Measurements from ENCODE around the gene EPB41L2. TPM values are rescaled to one million over a fixed set of nuclear protein-coding genes. Genes with fewer than 3 reads are reported as not detected.

Gene EPB41L2
- total and polyA plus RNA-seq, 2 experiments from 2014 or later, result 23.2 to 31.3 TPM

- Histone ChIP-seq H3K27ac (no peak overlapping the region), H2AFZ (no peak overlapping the region), H3K4me3 (no peak overlapping the region), H3K4me1 (ENCODE audit: insufficient read depth) (0 out of 2 replicates have a peak, but pooled peaks cover 5% of the 10 kb centered on the region), H3K4me2 (ENCODE audit: unreplicated experiment) (no peak overlapping the region), H3K36me3 (ENCODE audit: low read depth) (no peaks in the 10 kb centered on the region), H3K79me2 (ENCODE audit: insufficient read depth) (no peaks in the 10 kb centered on the region), H4K20me1 (ENCODE audit: insufficient read depth) (no peaks in the 10 kb centered on the region), H3F3A (ENCODE audit: insufficient read depth) (no peaks in the 10 kb centered on the region), H3K27me3 (replicated peaks; ENCODE audit: insufficient read depth) (no peaks in the 10 kb centered on the region; the same call in 1 of the 2 replicates), H3K9me3 (ENCODE audit: low read depth) (no peaks in the 10 kb centered on the region), H3K9me2 (ENCODE audit: insufficient read depth) (no peaks in the 10 kb centered on the region), H3K9ac (no peak overlapping the region)
- TF ChIP-seq EZH2phosphoT487 (IDR thresholded peaks at IDR 0.05; ENCODE audit: insufficient read depth, low read depth) (no peak), EZH2 (IDR thresholded peaks at IDR 0.05; ENCODE audit: insufficient read depth, poor library complexity, severe bottlenecking) (no peak)
- in situ Hi-C loops (cut with MboI), result no loop called here
- 91% methylated on average over 2 of the region's 2 CpGs for WGBS, 2 experiments (ENCODE audit: low coverage in 1 of 2, low lambda C conversion rate in 2 of 2, missing lambda C conversion rate in 2 of 2)
- no peak for DNase-seq
These were observed 21.9 kb upstream of the EPB41L2 start for GRCh38 chr6:131084982-131085381.

GRCh38 chr6:131083687-131084086 is 20.6 kb upstream of the EPB41L2 start:
- Histone ChIP-seq H3K4me1 (ENCODE audit: insufficient read depth) (0 out of 2 replicates have a peak, but pooled peaks cover 5% of the 10 kb centered on the region), H4K20me1 (ENCODE audit: insufficient read depth) (no peaks in the 10 kb centered on the region), H3F3A (ENCODE audit: insufficient read depth) (no peaks in the 10 kb centered on the region), H3K4me3 (no peak overlapping the region), H3K27me3 (replicated peaks; ENCODE audit: insufficient read depth) (no peaks in the 10 kb centered on the region), H2AFZ (no peak overlapping the region), H3K9ac (no peak overlapping the region), H3K4me2 (ENCODE audit: unreplicated experiment) (no peak overlapping the region), H3K27ac (no peak overlapping the region), H3K9me3 (ENCODE audit: low read depth) (no peaks in the 10 kb centered on the region), H3K9me2 (ENCODE audit: insufficient read depth) (no peaks in the 10 kb centered on the region), H3K36me3 (ENCODE audit: low read depth) (no peaks in the 10 kb centered on the region), H3K79me2 (ENCODE audit: insufficient read depth) (no peaks in the 10 kb centered on the region)
- no peak for DNase-seq
- in situ Hi-C loops (cut with MboI), result no loop called here
- WGBS, 2 experiments (ENCODE audit: low coverage in 1 of 2, low lambda C conversion rate in 2 of 2, missing lambda C conversion rate in 2 of 2), result 92 to 96% methylated on average over 3 of the region's 3 CpGs
- TF ChIP-seq EZH2phosphoT487 (IDR thresholded peaks at IDR 0.05; ENCODE audit: insufficient read depth, low read depth) (no peak), EZH2 (IDR thresholded peaks at IDR 0.05; ENCODE audit: insufficient read depth, poor library complexity, severe bottlenecking) (no peak)

GRCh38 chr6:131082335-131082734 is 19.3 kb upstream of the EPB41L2 start:
- Histone ChIP-seq H3K9me3 (ENCODE audit: low read depth) (no peaks in the 10 kb centered on the region), H3K36me3 (ENCODE audit: low read depth) (no peaks in the 10 kb centered on the region), H3K9ac (no peak overlapping the region), H3K79me2 (ENCODE audit: insufficient read depth) (no peaks in the 10 kb centered on the region), H3K4me2 (ENCODE audit: unreplicated experiment) (no peak overlapping the region), H2AFZ (no peak overlapping the region), H3F3A (ENCODE audit: insufficient read depth) (no peaks in the 10 kb centered on the region), H3K27me3 (replicated peaks; ENCODE audit: insufficient read depth) (no peaks in the 10 kb centered on the region), H4K20me1 (ENCODE audit: insufficient read depth) (no peaks in the 10 kb centered on the region), H3K27ac (no peak overlapping the region), H3K4me3 (no peak overlapping the region), H3K9me2 (ENCODE audit: insufficient read depth) (no peaks in the 10 kb centered on the region), H3K4me1 (ENCODE audit: insufficient read depth) (0 out of 2 replicates have a peak, but pooled peaks cover 5% of the 10 kb centered on the region)
- in situ Hi-C loops (cut with MboI), result no loop called here
- DNase-seq, result no peak
- 21 to 27% methylated on average over 1 of the region's 1 CpG for WGBS, 2 experiments (ENCODE audit: low coverage in 1 of 2, low lambda C conversion rate in 2 of 2, missing lambda C conversion rate in 2 of 2)
- TF ChIP-seq EZH2 (IDR thresholded peaks at IDR 0.05; ENCODE audit: insufficient read depth, poor library complexity, severe bottlenecking) (no peak), EZH2phosphoT487 (IDR thresholded peaks at IDR 0.05; ENCODE audit: insufficient read depth, low read depth) (no peak)

GRCh38 chr6:131080084-131080483 is 17.0 kb upstream of the EPB41L2 start:
- H3K27ac ChIP-seq, result no peak overlapping the region
- WGBS, 2 experiments (ENCODE audit: low coverage in 1 of 2, low lambda C conversion rate in 2 of 2, missing lambda C conversion rate in 2 of 2), result 91 to 93% methylated on average over 6 of the region's 6 CpGs
- no peaks in the 10 kb centered on the region for H3K9me2 ChIP-seq (ENCODE audit: insufficient read depth)
- no peaks in the 10 kb centered on the region for H3K36me3 ChIP-seq (ENCODE audit: low read depth)
- no peaks in the 10 kb centered on the region for H3K79me2 ChIP-seq (ENCODE audit: insufficient read depth)
- in situ Hi-C loops (cut with MboI), result no loop called here
- H3K27me3 ChIP-seq (replicated peaks; ENCODE audit: insufficient read depth), result no peaks in the 10 kb centered on the region
- no peaks in the 10 kb centered on the region for H3K9me3 ChIP-seq (ENCODE audit: low read depth)
- 0 out of 2 replicates have a peak, but pooled peaks cover 5% of the 10 kb centered on the region for H3K4me1 ChIP-seq (ENCODE audit: insufficient read depth)
- no peak for DNase-seq
- H2AFZ ChIP-seq, result no peak overlapping the region
- H3K4me2 ChIP-seq (ENCODE audit: unreplicated experiment), result no peak overlapping the region
- no peak overlapping the region for H3K9ac ChIP-seq
- no peaks in the 10 kb centered on the region for H3F3A ChIP-seq (ENCODE audit: insufficient read depth)
- H3K4me3 ChIP-seq, result no peak overlapping the region
- TF ChIP-seq EZH2phosphoT487 (IDR thresholded peaks at IDR 0.05; ENCODE audit: insufficient read depth, low read depth) (no peak), EZH2 (IDR thresholded peaks at IDR 0.05; ENCODE audit: insufficient read depth, poor library complexity, severe bottlenecking) (no peak)
- no peaks in the 10 kb centered on the region for H4K20me1 ChIP-seq (ENCODE audit: insufficient read depth)

GRCh38 chr6:131073577-131073976 is 10.5 kb upstream of the EPB41L2 start:
- no peaks in the 10 kb centered on the region for H3K4me1 ChIP-seq (ENCODE audit: insufficient read depth)
- no peaks in the 10 kb centered on the region for H3K79me2 ChIP-seq (ENCODE audit: insufficient read depth)
- H3F3A ChIP-seq (ENCODE audit: insufficient read depth), result no peaks in the 10 kb centered on the region
- H4K20me1 ChIP-seq (ENCODE audit: insufficient read depth), result no peaks in the 10 kb centered on the region
- no peak for DNase-seq
- in situ Hi-C loops (cut with MboI), result no loop called here
- no peak overlapping the region for H2AFZ ChIP-seq
- H3K27me3 ChIP-seq (replicated peaks; ENCODE audit: insufficient read depth), result no peaks in the 10 kb centered on the region
- H3K9me3 ChIP-seq (ENCODE audit: low read depth), result no peaks in the 10 kb centered on the region
- 88 to 100% methylated on average over 2 of the region's 2 CpGs for WGBS, 2 experiments (ENCODE audit: low coverage in 1 of 2, low lambda C conversion rate in 2 of 2, missing lambda C conversion rate in 2 of 2)
- H3K4me3 ChIP-seq, result no peak overlapping the region
- H3K27ac ChIP-seq, result no peak overlapping the region
- H3K9ac ChIP-seq, result no peak overlapping the region
- H3K36me3 ChIP-seq (ENCODE audit: low read depth), result no peaks in the 10 kb centered on the region
- TF ChIP-seq EZH2 (IDR thresholded peaks at IDR 0.05; ENCODE audit: insufficient read depth, poor library complexity, severe bottlenecking) (no peak), EZH2phosphoT487 (IDR thresholded peaks at IDR 0.05; ENCODE audit: insufficient read depth, low read depth) (no peak)
- H3K4me2 ChIP-seq (ENCODE audit: unreplicated experiment), result no peak overlapping the region
- no peaks in the 10 kb centered on the region for H3K9me2 ChIP-seq (ENCODE audit: insufficient read depth)
